NCI-H82 treated with DMSO at 0.1 percent for 48 hours (cell line): ENCODE results near the gene LMNA.
"Not testable (repeated sequence)": the region's sequence is repeated elsewhere in the genome, so short reads cannot be mapped to it uniquely, and the experiment has no call there.

Experiments used
- DNase-seq: peaks from one replicate; lab custom pipeline; 2025; ENCODE audit not compliant: unreplicated experiment; lab: John Stamatoyannopoulos, UW

Gene LMNA

GRCh38 chr1:156114101-156114918 lies at the start of gene LMNA:
Gene LMNA (plus strand): TSS chr1:156114711. CDS start chr1:156114919, 208 bp downstream.
- peak; percentile 49 for DNase-seq

- DNase-seq = no peak
These were observed 49.3 kb upstream of the LMNA start for GRCh38 chr1:156065212-156065611.

GRCh38 chr1:156065871-156066270 lies 48.6 kb upstream of the LMNA start:
- DNase-seq = no peak

- DNase-seq = no peak
These were observed 47.2 kb upstream of the LMNA start for GRCh38 chr1:156067262-156067661.

- DNase-seq = no peak
These were observed 44.7 kb upstream of the LMNA start for GRCh38 chr1:156069490-156070455.

- DNase-seq = no peak
These were observed 44.0 kb upstream of the LMNA start for GRCh38 chr1:156070548-156070947.

- not testable (repeated sequence) for DNase-seq
These were observed 43.1 kb upstream of the LMNA start for GRCh38 chr1:156071332-156071816.

- no peak for DNase-seq
These were observed 42.3 kb upstream of the LMNA start for GRCh38 chr1:156072251-156072650.

GRCh38 chr1:156073110-156073687 lies 41.3 kb upstream of the LMNA start:
- DNase-seq = no peak

- DNase-seq = peak; percentile 89
These were observed 40.8 kb upstream of the LMNA start for GRCh38 chr1:156073740-156074139.

GRCh38 chr1:156074661-156075060 lies 39.9 kb upstream of the LMNA start:
- DNase-seq = no peak

- DNase-seq = no peak
These were observed 39.3 kb upstream of the LMNA start for GRCh38 chr1:156075162-156075561.

- DNase-seq = no peak
These were observed 38.7 kb upstream of the LMNA start for GRCh38 chr1:156075775-156076204.

- no peak for DNase-seq
These were observed 37.7 kb upstream of the LMNA start for GRCh38 chr1:156076609-156077429.

- DNase-seq = no peak
These were observed 37.1 kb upstream of the LMNA start for GRCh38 chr1:156077430-156077760.

GRCh38 chr1:156078728-156079127 lies 35.8 kb upstream of the LMNA start:
- DNase-seq = no peak

- no peak for DNase-seq
These were observed 34.7 kb upstream of the LMNA start for GRCh38 chr1:156079762-156080161.

GRCh38 chr1:156080241-156080862 lies 34.2 kb upstream of the LMNA start:
- no peak for DNase-seq

- no peak for DNase-seq
These were observed 33.7 kb upstream of the LMNA start for GRCh38 chr1:156080863-156081179.
